T-helper 9 cell (primary cell): ENCODE measurements around the gene FAM181A.

Source experiments
- DNase-seq: peaks from one replicate; pipeline ENCODE4 v3.0.0-alpha.2; 2020

Gene FAM181A

DNA sequence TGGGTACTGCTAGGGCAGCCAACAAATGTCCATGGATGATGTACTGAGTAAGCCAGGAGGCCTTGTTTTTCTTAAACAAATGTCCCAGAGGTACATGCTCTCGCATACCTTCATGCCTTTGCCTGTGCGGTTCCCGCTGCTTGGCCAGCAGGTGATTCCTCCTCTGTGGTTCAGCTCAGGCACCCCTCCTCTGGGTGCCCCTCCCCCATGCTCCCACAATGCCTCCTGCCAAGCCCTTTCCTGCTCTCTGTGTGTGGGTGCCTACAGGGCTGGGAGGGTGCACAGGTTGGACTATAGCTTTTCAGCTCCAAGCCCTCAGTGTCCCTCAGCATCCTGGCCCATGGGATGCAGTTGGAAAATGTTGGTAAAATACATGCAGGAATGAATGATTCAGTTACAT is 25.7 kb downstream of the FAM181A start:
- DNase-seq: no peak

- DNase-seq: no peak
Measured at GRCh38 chr14:93953263-93953662, 26.1 kb downstream of the FAM181A start.

GRCh38 chr14:93953739-93954515 is 26.8 kb downstream of the FAM181A start:
- no peak for DNase-seq

DNA sequence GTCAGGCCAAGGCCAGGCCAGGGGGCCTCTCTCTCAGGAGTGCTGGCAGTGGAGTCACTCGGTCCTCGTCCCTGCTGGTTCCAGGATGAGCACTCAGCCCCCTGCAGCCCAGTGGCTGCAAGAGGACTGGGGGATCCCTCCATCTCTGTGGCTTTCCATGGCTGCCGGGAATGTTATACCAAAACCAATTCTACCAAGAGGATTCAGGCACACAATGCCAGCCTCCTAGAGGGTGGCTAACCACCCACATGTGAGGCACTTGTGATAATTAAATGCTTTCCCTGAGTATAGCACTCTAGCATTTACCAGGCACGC is 27.3 kb downstream of the FAM181A start:
- DNase-seq: no peak

- DNase-seq: peak; percentile 34
Measured at GRCh38 chr14:93954900-93955849, 28.0 kb downstream of the FAM181A start.

DNA sequence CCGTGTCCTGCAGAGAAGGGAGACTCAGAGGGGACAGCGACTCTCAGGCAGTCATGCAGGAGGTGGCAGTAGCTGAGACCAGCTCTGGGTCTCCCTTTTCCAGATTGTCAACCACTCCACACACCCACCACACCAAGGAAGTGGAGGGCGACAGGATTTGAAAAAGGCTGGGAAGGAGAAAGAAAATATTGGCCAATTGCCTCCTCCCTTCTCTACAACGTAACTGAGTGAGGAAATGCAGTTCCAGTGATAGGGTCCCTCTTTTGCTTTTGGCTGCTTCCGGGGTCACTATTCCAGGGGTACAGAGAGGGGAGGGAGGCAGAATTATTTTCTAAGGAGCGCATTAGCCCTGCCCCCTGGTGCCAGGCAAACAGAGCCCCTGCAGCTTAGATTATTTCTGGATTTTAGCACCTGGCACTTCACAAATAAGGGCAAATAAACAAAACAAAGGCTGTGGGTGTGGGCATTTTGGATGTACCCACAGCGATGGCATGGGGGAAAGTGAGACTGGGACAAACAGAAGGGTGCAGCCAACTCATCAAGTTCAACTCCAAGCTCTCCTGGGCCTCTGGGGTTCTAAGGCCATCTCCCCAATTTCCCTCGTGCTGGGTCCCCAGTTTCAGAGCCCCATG is 28.8 kb downstream of the FAM181A start:
- no peak for DNase-seq

GRCh38 chr14:93956514-93957332 is 29.6 kb downstream of the FAM181A start:
- no peak for DNase-seq

DNA sequence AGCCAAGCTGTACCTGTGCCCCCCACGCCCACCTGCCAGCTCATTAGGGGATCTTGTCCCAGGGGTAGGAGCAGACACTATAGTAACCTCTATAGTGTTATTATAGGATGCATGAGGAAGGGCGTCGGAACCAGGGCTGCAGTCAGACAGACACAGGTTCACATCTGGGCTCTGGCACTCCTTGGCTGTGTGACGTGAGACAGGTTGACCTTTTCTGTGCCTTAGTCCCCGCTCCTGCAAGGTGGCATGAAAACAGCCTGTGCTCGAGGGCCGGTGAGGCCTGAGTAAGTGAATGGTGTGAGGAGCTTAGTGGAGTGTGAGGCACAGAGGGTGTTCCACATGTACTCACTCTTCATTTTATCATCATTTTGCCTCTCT is 30.2 kb downstream of the FAM181A start:
- DNase-seq: no peak

- DNase-seq: no peak
Measured at GRCh38 chr14:93957751-93958566, 30.8 kb downstream of the FAM181A start.

DNA sequence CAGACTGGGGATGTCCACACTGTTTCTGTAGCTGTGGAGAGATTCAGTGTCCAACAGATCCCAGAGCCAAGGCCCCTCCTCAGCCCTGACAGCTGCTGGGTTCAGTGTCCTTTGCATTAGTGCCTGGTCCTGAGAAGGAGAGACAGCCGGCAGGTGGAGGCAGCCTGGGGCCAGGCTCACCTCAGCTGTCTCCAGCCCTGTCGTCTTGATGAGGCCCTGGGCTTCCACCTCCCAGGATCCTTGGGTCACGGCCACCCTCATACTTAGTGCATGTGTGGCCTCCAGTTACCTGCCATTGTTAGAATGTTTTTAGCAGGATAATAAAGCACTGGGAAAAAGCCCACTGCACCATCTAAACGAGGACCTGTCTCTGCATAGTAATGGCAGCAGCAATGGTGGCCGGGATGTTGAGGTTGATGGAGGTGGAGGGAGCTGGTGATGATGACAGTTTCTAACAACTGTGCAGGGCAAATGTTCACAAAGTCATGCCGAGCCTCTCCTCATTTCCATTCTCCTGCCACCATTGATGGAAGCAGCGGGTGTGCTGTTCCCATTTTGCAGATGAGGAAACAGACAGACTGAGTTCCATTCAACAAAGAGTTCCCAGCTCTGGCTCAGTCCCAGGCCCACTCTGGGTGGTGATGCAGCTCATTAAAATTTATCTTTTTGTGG is 31.6 kb downstream of the FAM181A start:
- no peak for DNase-seq

DNA sequence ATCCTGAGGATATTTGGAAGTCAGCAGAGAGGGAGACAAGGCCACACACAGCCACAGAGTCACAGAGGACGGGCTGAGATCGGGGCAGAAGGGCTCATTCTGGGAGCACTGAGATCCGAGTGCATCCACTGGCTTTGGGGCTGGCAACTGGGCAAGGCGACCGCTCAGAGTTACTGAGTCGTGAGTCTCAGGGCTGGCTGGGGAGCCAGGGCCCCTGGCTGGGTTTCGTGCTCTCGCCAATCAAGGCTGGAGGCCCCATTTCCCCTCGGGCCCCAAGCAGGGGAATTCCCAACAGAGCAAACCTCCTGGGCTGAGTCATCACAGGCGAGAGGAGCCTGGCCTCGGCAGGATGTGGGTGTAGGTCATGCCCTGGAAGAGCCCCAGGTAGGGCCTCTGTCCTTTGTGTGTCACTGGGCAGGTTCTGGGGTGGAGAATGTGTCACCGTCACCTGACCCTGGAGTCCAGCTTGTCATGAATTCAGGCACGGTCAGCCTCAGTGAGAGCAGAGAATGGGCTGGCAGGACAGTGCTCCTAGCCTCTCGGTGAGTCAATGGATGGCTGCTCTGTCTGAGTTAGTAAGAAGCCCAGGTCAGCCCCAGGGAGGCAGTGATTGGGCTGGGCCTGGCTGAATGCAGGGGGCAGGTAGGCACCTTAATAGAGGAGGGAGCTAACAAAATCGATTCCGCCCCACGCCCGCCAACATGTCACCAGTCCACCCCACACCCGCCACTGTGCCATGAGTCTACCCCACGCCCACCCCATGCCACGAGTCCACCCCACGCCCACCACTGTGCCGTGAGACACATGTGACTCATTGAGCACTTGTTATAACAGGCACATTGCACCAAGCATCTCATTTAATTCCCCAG is 32.3 kb downstream of the FAM181A start:
- DNase-seq: peak; percentile 87

DNA sequence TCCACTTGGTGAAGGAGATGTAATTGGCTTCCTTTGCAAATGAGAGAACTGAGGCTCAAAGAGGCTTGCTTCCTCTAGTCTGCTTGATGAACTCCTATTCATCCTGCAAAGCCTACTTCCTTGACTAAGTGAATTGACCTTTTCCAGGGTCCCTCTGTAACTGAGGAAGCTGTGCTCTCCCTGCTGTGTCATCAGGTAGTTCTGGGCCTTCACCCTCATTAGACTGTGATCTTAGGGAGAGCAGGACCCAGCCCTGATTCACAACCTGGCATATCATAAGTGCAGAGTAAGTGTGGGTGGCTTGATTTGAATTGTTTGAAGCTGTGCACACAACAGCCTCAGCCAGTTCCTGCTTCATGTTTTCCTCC is 32.9 kb downstream of the FAM181A start:
- DNase-seq: no peak

DNA sequence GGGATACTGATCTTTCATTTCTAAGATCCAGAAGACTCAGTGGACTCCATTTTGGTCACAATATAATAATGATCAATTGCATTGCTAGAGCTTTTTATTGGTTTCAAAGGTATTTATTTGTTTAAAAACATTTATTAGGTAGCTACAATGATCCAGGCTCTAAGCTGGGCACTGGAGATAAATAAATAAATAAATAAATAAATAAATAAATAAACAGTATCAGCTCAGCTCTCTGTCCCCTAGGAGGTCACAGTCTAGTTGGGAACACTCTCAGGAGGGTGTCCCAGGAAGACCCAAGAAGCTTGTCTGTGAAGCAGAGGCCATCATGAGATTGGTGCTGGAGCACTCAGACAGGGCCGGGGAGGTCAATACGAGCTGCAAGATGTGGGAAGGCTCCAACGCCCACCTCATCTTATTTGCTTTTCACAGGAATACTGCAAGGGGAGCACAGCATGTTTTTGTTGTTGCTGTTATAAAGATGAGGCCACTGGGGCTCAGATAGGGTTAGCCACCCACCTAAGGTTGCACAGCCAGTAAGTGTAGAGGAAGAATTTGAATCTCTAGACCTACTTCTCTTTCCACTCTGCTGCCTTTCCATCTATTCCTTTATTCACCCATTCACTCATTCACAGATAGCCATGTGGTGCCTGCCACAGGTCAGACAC is 33.8 kb downstream of the FAM181A start:
- DNase-seq: no peak

DNA sequence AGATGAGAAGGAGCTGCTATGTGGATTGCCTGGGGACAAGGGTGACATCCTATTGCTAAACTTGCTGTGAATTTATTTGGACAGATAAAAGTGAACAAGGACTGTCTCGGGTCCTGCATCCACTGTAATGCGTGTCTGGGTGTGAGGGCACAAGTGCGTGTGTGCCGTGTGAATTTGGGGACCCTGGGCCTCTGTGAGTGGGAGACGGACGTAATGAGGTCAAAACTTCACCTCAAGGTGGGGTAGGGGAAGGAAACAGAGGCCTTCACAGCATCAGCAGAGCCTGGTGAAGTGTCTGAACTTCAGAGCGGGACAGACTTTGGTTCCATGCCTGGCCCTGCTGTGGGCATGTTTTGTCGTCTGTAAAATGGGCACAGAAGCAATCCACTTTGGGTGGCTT is 34.5 kb downstream of the FAM181A start:
- DNase-seq: no peak

- DNase-seq: peak; percentile 43
Measured at GRCh38 chr14:93962701-93963601, 35.8 kb downstream of the FAM181A start.

- DNase-seq: no peak
Measured at GRCh38 chr14:93963692-93964091, 36.5 kb downstream of the FAM181A start.

GRCh38 chr14:93964281-93964680 is 37.1 kb downstream of the FAM181A start:
- no peak for DNase-seq

DNA sequence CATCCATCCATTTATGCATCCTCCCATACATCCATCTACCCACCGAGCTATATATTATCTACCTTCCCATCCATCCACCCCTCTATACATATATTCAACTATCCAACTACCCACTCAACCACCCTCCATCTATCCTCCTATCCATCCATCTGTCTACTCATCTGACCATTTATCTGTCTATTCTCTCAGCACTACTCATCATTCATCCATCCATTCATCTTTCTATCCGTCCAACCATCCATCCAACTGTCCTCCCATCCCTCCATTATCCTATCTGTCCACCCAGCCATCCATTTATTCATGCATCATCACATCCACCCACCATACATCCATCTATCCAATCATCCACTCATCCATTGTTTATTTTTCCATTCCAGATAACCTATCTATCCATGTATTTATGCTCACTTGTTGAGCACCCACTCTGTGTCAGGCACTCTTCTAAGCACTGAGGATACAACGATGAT is 37.7 kb downstream of the FAM181A start:
- DNase-seq: no peak
